ENCODE measurements around the gene SLC25A11.

The SLC25A11 gene

DNA sequence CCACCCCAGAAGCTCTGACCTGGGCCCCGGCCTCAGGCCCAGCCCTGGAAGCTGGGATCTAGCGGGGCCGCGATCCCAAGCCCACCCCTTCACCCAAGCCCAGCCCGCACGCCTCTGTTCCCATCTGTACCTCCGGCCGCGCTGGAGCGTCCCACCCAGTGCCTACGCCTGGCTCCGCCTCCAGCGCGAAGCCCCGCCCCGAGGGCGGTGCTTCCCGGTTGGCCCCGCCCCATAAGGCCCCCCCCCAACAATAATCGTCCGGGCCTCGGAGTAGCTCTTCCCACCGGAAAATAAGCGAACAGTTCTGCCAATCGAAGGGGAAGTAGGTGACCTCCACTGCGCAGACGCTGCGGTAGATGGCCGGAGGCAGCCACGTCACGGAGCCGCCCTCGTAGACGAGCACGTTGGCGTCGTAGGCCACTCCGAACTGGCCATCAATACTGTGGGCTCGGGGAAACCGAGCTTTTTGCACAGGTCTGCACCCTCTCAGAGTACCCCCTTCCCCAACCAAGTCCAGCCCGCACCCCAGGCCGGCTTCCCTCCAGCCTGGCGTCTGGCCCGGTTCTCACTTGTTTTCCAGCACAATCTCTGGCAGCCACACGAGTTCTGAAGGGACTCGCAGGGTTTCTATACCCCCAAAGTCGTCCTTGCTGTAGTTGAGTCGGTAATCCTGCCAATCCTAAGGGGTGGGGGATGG is 38.0 kb downstream of the SLC25A11 start:
- peak; percentile 63 for DNase-seq (ENCODE audit: extremely low read depth, insufficient read length)
- peaks cover 2% of the 10 kb centered on the region; the same call in 1 of the 2 replicates for H3K36me3 ChIP-seq (ENCODE audit: control insufficient read depth, insufficient read depth, low read length)
- TF ChIP-seq, protein P1, sequence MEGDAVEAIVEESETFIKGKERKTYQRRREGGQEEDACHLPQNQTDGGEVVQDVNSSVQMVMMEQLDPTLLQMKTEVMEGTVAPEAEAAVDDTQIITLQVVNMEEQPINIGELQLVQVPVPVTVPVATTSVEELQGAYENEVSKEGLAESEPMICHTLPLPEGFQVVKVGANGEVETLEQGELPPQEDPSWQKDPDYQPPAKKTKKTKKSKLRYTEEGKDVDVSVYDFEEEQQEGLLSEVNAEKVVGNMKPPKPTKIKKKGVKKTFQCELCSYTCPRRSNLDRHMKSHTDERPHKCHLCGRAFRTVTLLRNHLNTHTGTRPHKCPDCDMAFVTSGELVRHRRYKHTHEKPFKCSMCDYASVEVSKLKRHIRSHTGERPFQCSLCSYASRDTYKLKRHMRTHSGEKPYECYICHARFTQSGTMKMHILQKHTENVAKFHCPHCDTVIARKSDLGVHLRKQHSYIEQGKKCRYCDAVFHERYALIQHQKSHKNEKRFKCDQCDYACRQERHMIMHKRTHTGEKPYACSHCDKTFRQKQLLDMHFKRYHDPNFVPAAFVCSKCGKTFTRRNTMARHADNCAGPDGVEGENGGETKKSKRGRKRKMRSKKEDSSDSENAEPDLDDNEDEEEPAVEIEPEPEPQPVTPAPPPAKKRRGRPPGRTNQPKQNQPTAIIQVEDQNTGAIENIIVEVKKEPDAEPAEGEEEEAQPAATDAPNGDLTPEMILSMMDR (IDR thresholded peaks at IDR 0.05; ENCODE audit: insufficient read depth, low read length, poor library complexity, severe bottlenecking), result no peak
- no peaks in the 10 kb centered on the region for H3K27me3 ChIP-seq (replicated peaks; ENCODE audit: control insufficient read depth, insufficient read depth, low read length)
- H3K4me3 ChIP-seq (replicated peaks; ENCODE audit: low read depth, low read length), result no peak overlapping the region

DNA sequence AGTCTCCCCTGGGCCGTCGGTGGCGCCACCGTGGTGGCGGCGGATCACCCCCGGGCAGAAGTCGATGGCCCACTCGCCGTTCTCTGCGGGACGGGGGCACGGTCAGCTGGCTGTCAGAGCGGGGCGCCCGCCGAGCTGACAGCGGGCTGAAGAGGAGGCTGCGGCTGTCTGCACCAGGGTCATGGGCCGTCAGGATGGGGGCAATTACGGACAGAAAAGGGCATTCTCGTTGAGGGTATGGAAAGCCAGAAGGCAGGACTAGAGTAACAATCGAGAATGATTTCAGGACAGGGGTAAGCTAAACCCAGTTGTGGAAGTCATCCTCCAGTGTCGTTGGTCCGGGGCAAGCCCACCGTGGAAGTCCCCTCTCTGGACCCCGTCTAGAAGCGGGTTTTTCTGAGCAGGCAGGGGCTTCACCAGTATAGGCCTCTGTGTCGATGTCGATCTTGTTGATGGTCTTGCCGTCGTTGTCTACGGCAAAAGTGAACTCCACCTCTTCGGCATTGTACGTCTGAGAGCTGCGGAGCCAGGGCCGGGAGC is 38.7 kb downstream of the SLC25A11 start:
- TF ChIP-seq, protein P1 (IDR thresholded peaks at IDR 0.05; ENCODE audit: insufficient read depth, low read length, poor library complexity, severe bottlenecking), result no peak
- DNase-seq (ENCODE audit: extremely low read depth, insufficient read length), result no peak
- Histone ChIP-seq H3K4me3 (replicated peaks; ENCODE audit: low read depth, low read length) (peak overlapping the region; percentile 43), H3K36me3 (ENCODE audit: control insufficient read depth, insufficient read depth, low read length) (peaks cover 2% of the 10 kb centered on the region), H3K27me3 (replicated peaks; ENCODE audit: control insufficient read depth, insufficient read depth, low read length) (no peaks in the 10 kb centered on the region)

DNA sequence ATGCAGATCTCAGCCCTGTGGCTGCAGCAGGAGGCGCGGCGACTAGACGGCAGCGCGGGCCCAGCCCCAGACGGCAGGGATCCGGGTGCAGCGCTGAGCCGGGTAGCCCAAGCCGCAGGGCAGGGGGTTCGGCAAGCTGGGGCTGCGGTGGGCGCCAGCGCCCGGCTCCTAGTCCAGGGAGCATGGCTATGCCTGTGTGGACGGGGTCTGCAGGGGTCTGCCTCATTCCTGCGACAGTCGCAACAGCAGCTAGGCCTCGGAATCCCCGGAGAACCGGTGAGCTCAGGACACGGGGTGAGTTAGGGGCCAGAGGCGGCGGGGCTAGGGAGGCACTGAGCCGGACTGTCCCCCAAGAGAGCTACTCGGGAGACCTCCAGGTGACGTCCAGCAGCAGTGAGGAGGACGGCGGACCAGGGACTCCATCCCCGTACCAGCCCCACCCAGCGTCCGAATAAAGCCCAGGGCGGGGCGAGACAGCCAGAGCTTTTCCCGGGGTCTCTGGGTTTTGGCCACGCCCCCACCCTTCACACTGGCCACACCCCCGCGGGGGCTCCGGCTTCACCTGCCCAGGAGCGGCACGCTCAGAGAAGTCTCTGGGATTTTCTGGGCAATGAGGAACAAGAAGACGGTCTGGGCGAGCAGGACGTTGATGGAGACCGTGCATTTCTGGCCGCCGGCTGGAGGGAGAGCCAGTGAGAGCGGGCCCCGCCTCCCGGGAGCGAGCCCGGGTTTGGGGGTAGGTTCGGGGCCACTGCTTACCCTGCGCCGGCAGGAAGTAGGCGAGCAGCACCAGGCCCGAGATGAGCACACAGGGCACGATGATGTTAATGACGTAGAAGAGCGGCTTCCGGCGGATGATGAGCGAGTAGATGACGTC is 39.4 kb downstream of the SLC25A11 start:
- peak overlapping the region; percentile 43 for H3K4me3 ChIP-seq (replicated peaks; ENCODE audit: low read depth, low read length)
- H3K27me3 ChIP-seq (replicated peaks; ENCODE audit: control insufficient read depth, insufficient read depth, low read length), result no peaks in the 10 kb centered on the region
- DNase-seq (ENCODE audit: extremely low read depth, insufficient read length), result peak; percentile 66
- H3K36me3 ChIP-seq (ENCODE audit: control insufficient read depth, insufficient read depth, low read length), result peaks cover 4% of the 10 kb centered on the region
- TF ChIP-seq, protein P1 (IDR thresholded peaks at IDR 0.05; ENCODE audit: insufficient read depth, low read length, poor library complexity, severe bottlenecking), result no peak

DNA sequence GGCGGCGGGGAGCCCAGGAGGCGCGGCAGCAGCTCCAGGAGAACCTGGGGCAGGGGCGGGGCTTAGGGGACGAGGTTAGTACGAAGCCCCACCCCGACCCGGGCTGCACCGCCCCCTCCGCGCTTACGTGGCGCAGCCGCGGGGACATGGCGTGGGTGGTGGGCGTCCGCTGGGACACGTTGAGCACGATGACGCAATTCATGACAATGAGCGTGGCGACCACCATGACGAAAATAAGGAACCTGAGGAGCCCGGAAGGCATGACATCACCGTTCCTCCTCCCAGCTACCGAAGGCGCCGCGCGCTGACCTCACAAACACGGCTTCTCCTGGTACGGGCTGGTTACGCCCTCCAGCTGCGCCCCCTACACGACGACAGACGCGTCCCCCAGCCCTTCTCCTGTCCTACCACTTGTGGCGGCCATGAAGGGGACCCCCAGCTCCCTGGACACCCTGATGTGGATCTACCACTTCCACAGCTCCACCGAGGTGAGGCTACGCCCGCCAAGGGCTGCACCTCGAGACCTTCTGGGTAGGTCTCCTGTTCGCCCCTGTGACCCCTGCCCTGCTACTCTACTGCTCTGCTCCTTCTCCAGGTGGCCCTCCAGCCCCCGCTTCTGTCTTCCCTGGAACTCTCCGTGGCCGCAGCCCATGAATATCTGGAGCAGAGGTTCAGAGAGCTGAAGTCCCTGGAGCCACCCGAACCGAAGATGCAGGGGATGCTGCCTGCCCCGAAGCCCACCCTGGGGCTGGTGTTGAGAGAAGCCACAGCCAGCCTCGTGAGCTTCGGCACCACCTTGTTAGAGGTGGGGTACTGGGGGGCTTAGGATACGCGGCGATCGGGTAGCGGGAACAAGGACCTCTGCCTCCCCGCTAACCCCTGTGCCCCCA is 40.3 kb downstream of the SLC25A11 start, which contains the start of gene C17orf107:
C17orf107 (plus strand) TSS at position 196 of the 890 bp plus-strand sequence; CDS start at position 423, 227 bp downstream.
- DNase-seq (ENCODE audit: extremely low read depth, insufficient read length), result peak; percentile 84
- Histone ChIP-seq H3K27me3 (replicated peaks; ENCODE audit: control insufficient read depth, insufficient read depth, low read length) (no peaks in the 10 kb centered on the region), H3K36me3 (ENCODE audit: control insufficient read depth, insufficient read depth, low read length) (peaks cover 12% of the 10 kb centered on the region), H3K4me3 (replicated peaks; ENCODE audit: low read depth, low read length) (peak within 1 kb of the TSS; percentile 63)
- TF ChIP-seq, protein P1 (IDR thresholded peaks at IDR 0.05; ENCODE audit: insufficient read depth, low read length, poor library complexity, severe bottlenecking), result no peak

DNA sequence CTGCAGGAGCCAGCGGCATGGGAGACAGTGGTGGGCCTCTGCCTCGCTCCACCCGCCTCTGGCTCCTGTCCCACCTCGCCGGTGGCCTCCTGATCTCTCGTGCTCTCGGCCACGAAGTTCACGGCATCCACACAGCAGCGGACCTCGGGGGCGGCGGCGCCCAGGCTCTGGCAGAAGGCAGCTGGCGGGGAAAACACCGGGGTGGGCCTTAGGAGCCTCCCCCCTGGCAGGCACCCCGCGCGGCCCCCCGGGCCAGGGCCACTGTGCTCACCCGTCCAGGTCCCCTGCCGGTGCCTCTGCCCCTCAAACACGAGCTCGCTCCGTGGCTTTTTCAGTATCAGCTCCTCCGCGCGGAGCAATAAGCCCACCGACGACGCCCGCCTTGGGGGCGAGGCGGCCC is 40.9 kb downstream of the SLC25A11 start:
- peaks cover 15% of the 10 kb centered on the region for H3K36me3 ChIP-seq (ENCODE audit: control insufficient read depth, insufficient read depth, low read length)
- no peak for DNase-seq (ENCODE audit: extremely low read depth, insufficient read length)

More for the DNA sequence above, 40.9 kb downstream of the SLC25A11 start:
- H3K27me3 ChIP-seq (replicated peaks; ENCODE audit: control insufficient read depth, insufficient read depth, low read length), result no peaks in the 10 kb centered on the region
- TF ChIP-seq, protein P1 (IDR thresholded peaks at IDR 0.05; ENCODE audit: insufficient read depth, low read length, poor library complexity, severe bottlenecking), result no peak
- peak overlapping the region; percentile 63 for H3K4me3 ChIP-seq (replicated peaks; ENCODE audit: low read depth, low read length)

Measured in GM06990 (cell line).